IMR-90 (cell line): ENCODE data around the gene HSPG2.

Source experiments
- CEBPB ChIP-seq: IDR thresholded peaks from 2 replicates; pipeline ENCODE4 v1.6.1; 2012; ENCODE audit warnings: low read depth, low read length, improper control_type of control experiment
- CHD1 ChIP-seq: IDR thresholded peaks from 2 replicates; pipeline ENCODE4 v1.6.1; 2012; ENCODE audit warnings: low read depth, low read length, improper control_type of control experiment
- MXI1 ChIP-seq: IDR thresholded peaks from 2 replicates; pipeline ENCODE4 v1.6.1; 2012; ENCODE audit warnings: low read depth, mild to moderate bottlenecking, low read length, moderate library complexity, borderline replicate concordance
- POLR2A ChIP-seq: IDR thresholded peaks from 2 replicates; pipeline ENCODE4 v1.6.1; 2012; ENCODE audit warnings: mild to moderate bottlenecking, low read depth, low read length
- RAD21 ChIP-seq: IDR thresholded peaks from 2 replicates; pipeline ENCODE4 v1.6.1; 2012; ENCODE audit warnings: low read length, improper control_type of control experiment
- RCOR1 ChIP-seq: IDR thresholded peaks from 2 replicates; pipeline ENCODE4 v1.6.1; 2012; ENCODE audit warnings: mild to moderate bottlenecking, low read length, improper control_type of control experiment; ENCODE audit not compliant: insufficient replicate concordance
- RFX5 ChIP-seq: IDR thresholded peaks from 2 replicates; pipeline ENCODE4 v1.8.0; 2012; ENCODE audit warnings: low read depth, mild to moderate bottlenecking, low read length, moderate library complexity
- SMC3 ChIP-seq: fragments of 150-350 bp; IDR thresholded peaks from 2 replicates; pipeline ENCODE4 v1.6.1; 2016; ENCODE audit warnings: low read depth, mild to moderate bottlenecking, antibody characterized with exemption, low read length, moderate library complexity
- TF ChIP-seq, protein P1 (sequence below): conservative IDR thresholded peaks from 2 replicates; pipeline ENCODE4 v1.5.1; 2012; ENCODE audit warnings: mild to moderate bottlenecking, low read depth, low read length, improper control_type of control experiment

DNA sequence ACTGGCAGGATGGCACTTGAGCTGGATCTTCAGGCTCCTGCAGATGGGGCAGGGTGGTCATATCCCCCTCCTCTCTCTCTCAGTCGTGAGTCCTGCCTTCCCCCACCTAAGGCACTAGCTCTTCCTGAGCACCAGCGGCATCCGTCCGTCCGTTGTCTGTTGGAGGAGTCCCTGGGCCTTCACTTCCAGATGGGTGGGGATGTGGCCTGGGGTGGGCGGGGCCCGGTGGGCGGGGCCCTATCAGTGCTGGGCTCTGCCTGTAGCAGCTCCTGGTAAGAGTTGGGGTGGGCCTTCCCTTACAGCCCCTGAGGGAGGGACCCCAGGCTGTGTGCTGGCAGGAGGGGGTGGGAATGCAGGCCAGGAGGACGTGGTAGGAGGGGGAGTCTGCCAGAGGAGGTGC is 114.8 kb downstream of the HSPG2 start:
- TF ChIP-seq POLR2A (no peak), RCOR1 (no peak), RFX5 (no peak), CHD1 (no peak), RAD21 (no peak), MXI1 (no peak), SMC3 (no peak), CEBPB (no peak)
- TF ChIP-seq, protein P1, sequence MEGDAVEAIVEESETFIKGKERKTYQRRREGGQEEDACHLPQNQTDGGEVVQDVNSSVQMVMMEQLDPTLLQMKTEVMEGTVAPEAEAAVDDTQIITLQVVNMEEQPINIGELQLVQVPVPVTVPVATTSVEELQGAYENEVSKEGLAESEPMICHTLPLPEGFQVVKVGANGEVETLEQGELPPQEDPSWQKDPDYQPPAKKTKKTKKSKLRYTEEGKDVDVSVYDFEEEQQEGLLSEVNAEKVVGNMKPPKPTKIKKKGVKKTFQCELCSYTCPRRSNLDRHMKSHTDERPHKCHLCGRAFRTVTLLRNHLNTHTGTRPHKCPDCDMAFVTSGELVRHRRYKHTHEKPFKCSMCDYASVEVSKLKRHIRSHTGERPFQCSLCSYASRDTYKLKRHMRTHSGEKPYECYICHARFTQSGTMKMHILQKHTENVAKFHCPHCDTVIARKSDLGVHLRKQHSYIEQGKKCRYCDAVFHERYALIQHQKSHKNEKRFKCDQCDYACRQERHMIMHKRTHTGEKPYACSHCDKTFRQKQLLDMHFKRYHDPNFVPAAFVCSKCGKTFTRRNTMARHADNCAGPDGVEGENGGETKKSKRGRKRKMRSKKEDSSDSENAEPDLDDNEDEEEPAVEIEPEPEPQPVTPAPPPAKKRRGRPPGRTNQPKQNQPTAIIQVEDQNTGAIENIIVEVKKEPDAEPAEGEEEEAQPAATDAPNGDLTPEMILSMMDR, result no peak
